MM.1S (cell line): ENCODE results near the gene LUZP1.

ENCODE experiments used
- CTCF ChIP-seq: fragments of 300-600 bp; sonication (generic); IDR thresholded peaks from 2 replicates; pipeline ENCODE4 v1.5.1; 2016; ENCODE audit warnings: antibody characterized with exemption, low read length, mixed read lengths
- EZH2 ChIP-seq: fragments of 300-600 bp; sonication (generic); optimal IDR thresholded peaks from 2 replicates; pipeline ENCODE3; 2017; ENCODE audit warnings: low read depth, mild to moderate bottlenecking, antibody characterized with exemption, low read length, mixed read lengths
- EZH2phosphoT487 ChIP-seq: fragments of 300-600 bp; sonication (generic); IDR thresholded peaks from 2 replicates; pipeline ENCODE4 v1.6.1; 2018; ENCODE audit warnings: antibody characterized with exemption, low read length

GRCh38 chr1:23099171-23099536 lies 69.5 kb downstream of the LUZP1 start:
- TF ChIP-seq EZH2 (no peak), CTCF (no peak), EZH2phosphoT487 (no peak)
